ENCODE measurements around the gene KIF3B.

Gene KIF3B

GRCh38 chr20:32320305-32320704, 42.9 kb downstream of the KIF3B start:
- TF ChIP-seq CTCF (IDR thresholded peaks at IDR 0.05) = no peak

GRCh38 chr20:32321390-32321789, 43.9 kb downstream of the KIF3B start:
- TF ChIP-seq CTCF (IDR thresholded peaks at IDR 0.05) = no peak

GRCh38 chr20:32325706-32326503, 48.5 kb downstream of the KIF3B start:
- TF ChIP-seq CTCF (IDR thresholded peaks at IDR 0.05) = no peak

- no peak for TF ChIP-seq CTCF (IDR thresholded peaks at IDR 0.05)
These were observed 49.0 kb downstream of the KIF3B start for GRCh38 chr20:32326504-32326845.

- TF ChIP-seq CTCF (IDR thresholded peaks at IDR 0.05) = no peak
These were observed 49.7 kb downstream of the KIF3B start for GRCh38 chr20:32327087-32327681.

- TF ChIP-seq CTCF (IDR thresholded peaks at IDR 0.05) = no peak
These were observed 52.5 kb downstream of the KIF3B start for GRCh38 chr20:32329817-32330554.

GRCh38 chr20:32330555-32330897, 53.1 kb downstream of the KIF3B start:
- no peak for TF ChIP-seq CTCF (IDR thresholded peaks at IDR 0.05)
